Globus pallidus (tissue), 1 donor: ENCODE data around the gene CCDC50.

Experiments
- DNase-seq: peaks from one replicate; pipeline ENCODE4 v3.0.0-alpha.2; 2015; ENCODE audit warnings: low spot score

The CCDC50 gene

DNA sequence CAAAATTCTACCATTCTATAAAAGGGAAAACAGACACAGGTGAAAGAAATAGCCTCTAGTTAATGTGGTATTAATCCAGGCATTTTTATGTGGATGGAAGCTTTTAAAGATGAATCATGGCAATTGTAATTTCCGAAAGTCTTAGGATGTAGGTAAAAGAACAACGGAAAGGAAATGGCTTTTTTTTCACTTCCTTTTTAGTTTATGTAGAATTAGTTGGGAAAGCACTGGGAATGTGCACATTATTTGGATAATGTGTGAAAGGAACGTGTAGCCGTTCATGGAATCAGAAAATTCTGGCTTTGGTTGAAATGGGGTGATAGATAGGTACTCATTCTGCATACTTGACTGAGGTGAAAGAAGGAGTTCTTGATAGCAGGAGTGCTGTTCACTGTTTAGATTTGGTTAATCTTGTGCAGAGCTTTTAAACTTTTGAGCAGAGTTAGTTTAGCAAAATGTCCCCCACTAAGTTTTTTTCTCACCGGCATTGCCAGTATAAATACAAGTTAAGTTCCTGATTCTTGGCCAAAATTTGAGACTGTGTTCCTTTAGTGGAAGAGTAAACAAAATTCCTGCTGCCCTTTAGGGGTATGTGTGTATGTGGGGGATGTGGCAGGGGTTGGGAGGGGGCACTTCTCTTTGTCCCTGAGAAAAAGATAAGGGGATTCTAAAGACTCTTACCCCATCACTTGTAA is 21.3 kb downstream of the CCDC50 start:
- no peak for DNase-seq

- DNase-seq = no peak
Observed at GRCh38 chr3:191352014-191352413, 22.8 kb downstream of the CCDC50 start.

- no peak for DNase-seq
Observed at GRCh38 chr3:191353022-191353777, 24.0 kb downstream of the CCDC50 start.

GRCh38 chr3:191355406-191355805 is 26.2 kb downstream of the CCDC50 start:
- no peak for DNase-seq

- DNase-seq = no peak
Observed at GRCh38 chr3:191356631-191357439, 27.6 kb downstream of the CCDC50 start.

DNA sequence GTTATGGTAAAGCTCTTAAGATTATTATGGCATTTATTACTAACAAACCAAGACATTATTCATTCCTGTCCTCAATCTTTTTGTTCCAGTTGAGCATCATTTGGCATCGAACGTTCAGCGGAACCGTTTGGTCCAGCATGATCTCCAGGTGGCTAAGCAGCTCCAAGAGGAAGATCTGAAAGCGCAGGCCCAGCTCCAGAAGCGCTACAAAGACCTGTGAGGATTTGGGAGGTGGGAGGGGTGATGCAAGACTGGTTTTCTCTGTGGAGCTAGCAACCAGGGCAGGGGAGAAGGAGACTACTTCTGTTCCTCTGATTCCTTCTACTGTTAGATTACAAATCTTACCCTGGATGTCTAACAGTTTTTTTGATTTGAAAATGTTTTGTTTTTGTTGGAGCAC is 28.7 kb downstream of the CCDC50 start:
- no peak for DNase-seq

DNA sequence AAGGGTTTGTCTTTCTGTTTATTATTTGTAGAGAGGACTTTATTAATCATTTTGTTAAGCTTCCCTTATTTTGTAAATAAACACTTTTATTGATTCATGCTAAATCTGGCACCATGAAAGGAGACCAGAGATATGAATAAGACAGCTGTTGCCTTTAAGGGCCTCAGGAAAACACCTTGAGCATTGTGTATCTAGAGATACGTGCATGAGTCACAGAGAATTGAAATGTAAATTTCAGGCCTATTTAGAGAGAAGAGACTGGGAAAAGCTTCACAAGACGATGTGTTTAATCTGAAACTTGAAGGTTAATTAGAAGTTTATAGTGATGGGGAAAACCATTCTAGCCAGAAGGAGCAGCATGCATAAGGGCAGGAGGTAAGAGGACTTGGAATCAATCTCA is 29.7 kb downstream of the CCDC50 start:
- no peak for DNase-seq

- no peak for DNase-seq
Observed at GRCh38 chr3:191360620-191361019, 31.4 kb downstream of the CCDC50 start.

- DNase-seq = no peak
Observed at GRCh38 chr3:191361456-191361855, 32.3 kb downstream of the CCDC50 start.

DNA sequence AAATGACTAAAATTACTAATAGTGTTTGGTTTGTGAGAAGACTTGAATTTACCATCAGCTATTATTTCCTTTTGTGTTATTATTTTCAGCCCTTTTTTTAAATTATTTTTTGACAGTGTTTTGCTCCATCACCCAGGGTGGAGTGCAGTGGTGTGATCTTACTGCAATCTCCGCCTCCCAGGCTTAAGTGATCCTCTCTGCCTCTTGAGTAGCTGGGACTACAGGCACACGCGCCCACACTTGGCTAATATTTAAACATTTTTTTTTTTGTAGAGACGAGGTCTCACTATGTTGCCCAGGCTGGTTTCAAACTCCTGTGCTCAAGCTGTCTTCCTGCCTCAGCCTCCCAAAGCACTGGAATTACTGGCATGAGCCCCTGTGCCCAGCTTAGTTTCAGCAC is 32.8 kb downstream of the CCDC50 start:
- no peak for DNase-seq

- DNase-seq = no peak
Observed at GRCh38 chr3:191362524-191363090, 33.4 kb downstream of the CCDC50 start.

GRCh38 chr3:191363221-191363620 is 34.0 kb downstream of the CCDC50 start:
- DNase-seq = no peak

GRCh38 chr3:191366675-191367074 is 37.5 kb downstream of the CCDC50 start:
- DNase-seq = no peak

GRCh38 chr3:191368755-191369615 is 39.8 kb downstream of the CCDC50 start:
- DNase-seq = no peak

- no peak for DNase-seq
Observed at GRCh38 chr3:191369616-191370010, 40.4 kb downstream of the CCDC50 start.

DNA sequence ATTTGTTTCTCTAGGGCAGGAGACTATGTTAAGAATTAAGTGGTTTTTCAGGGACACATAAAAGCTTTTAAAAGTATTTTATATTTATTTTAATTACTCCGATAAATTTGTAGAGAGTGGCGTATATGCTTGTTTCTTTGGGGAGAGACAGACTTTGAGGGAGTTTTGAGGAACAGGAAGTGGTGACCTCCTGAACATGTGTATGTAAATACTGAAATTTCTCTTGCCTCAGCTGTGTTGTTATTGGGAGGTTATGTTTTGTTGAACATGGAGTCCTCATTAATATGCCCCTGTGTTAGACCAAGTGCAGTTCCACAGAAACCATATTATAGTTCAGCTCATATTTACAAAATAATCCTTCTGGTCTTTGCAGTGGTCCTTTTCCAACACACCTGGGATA is 42.9 kb downstream of the CCDC50 start:
- DNase-seq = no peak

DNA sequence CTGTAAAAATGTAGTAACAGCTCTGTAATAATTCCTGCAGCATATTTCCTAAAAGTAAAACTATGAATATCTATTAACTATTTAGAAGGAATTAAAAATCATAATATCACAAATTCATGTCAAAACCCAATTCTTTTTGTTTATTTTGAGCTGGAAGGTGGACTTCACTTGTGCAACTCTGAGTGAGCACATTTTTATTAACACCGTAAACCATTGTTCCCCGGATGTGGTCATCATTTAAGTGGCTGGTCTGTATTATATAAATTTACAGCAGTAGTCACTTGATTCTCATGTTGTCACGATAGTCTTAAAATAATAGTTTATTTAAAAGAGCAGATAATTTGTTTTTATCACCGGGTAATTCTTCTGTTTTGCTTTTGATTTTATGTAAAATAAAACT is 44.1 kb downstream of the CCDC50 start:
- DNase-seq = no peak

DNA sequence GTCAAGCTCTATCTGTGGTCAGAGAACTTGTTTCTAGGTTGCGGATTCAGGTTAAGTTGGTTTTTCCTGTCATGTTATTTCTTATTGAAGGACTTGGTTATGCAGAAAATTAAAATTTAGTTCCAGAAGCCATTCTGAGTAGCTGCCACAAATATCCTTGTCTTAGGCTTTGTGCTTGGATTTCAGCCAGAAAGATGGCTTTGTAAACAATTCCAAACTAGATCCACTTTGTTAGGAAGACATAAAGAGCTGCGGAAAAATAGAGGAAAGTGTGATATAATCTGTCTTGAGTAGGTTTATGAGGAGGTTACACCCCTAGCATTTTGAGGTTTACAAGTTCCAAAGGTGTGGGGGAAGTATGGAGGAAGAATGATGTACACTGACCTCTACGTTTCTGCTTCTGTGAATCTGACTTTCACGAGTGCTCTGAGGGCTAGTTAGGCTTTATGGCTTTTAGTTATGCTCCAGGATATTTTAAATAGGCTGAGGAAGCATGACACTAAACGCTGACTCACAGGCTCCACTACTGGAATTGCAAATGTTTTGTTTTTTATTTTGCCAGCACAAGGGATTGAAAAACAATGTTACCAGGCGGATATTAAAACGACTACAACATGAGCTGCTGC is 47.4 kb downstream of the CCDC50 start:
- DNase-seq = no peak

- DNase-seq = no peak
Observed at GRCh38 chr3:191378142-191378812, 49.1 kb downstream of the CCDC50 start.

DNA sequence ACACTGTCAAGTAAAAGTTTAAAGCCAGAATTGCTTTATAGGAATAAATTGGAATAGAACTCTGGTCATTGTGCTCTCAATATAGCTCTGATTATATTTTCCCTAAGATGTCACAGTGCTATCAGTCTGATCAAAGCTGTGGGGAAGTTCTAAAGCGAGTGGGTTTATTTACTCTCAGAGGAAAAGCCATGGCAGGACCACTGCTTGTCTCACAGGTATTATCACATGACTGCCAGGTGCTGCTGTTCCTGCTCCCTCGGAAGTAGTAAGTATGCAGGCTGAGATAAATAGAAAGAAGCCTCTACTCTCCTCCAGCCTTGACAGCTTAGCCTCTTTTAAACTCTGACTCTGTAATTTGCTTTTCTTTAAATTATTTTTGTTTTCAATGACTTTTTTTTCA is 50.3 kb downstream of the CCDC50 start:
- DNase-seq = no peak

- DNase-seq = no peak
Observed at GRCh38 chr3:191380001-191380400, 50.8 kb downstream of the CCDC50 start.
